ENCODE data around the gene KRTAP9-7. TPM values are rescaled to one million over a fixed set of nuclear protein-coding genes. Genes with fewer than 3 reads are reported as not detected.

The KRTAP9-7 gene
- total and polyA plus RNA-seq, 2 donors (not counting 3 experiments of a cell fraction or from before 2014, with no cell fraction given), result not detected

- dilution Hi-C loops (cut with MboI; ENCODE audit: extremely low pct_ligation_motif_present, low sequenced_read_pairs), result no loop called here
- TF ChIP-seq POLR2A (IDR thresholded peaks at IDR 0.05; ENCODE audit: low read depth, low read length) (no peak), FOS (IDR thresholded peaks at IDR 0.05; ENCODE audit: borderline replicate concordance, insufficient read depth, low read length) (no peak), EZH2 (IDR thresholded peaks at IDR 0.05; ENCODE audit: borderline replicate concordance, low read depth, low read length, severe bottlenecking) (no peak), GATA2 (IDR thresholded peaks at IDR 0.05; ENCODE audit: insufficient read depth, insufficient read length, low read depth, low read length) (no peak), POLR2AphosphoS5 (IDR thresholded peaks at IDR 0.05; ENCODE audit: insufficient read depth, low read depth, low read length) (no peak), MYC (IDR thresholded peaks at IDR 0.05; ENCODE audit: low read depth, low read length) (no peak), CTCF (IDR thresholded peaks at IDR 0.05; ENCODE audit: extremely low read depth in 1 of 2, insufficient read depth in 1 of 2, low read depth in 1 of 2, low read length in 2 of 2) (no peak), MAX (IDR thresholded peaks at IDR 0.05; ENCODE audit: insufficient read depth, insufficient read length) (no peak), JUN (IDR thresholded peaks at IDR 0.05; ENCODE audit: borderline replicate concordance, insufficient read depth, insufficient read length, low read depth) (no peak)
Measured at GRCh38 chr17:41278176-41278955, 2.9 kb downstream of the KRTAP9-7 start.

More at GRCh38 chr17:41278176-41278955, 2.9 kb downstream of the KRTAP9-7 start:
- H3K4me2 ChIP-seq (ENCODE audit: insufficient read depth, low read length), result no peak overlapping the region
- FAIRE-seq (no peak), DNase-seq (ENCODE audit: low read depth, low spot score) (no peak)
- H3K9me3 ChIP-seq (replicated peaks; ENCODE audit: control insufficient read depth, insufficient read depth, low read length), result no peaks in the 10 kb centered on the region
- H4K20me1 ChIP-seq (replicated peaks; ENCODE audit: control insufficient read depth, extremely low read depth, insufficient read depth, low read length), result no peaks in the 10 kb centered on the region
- CTCF ChIA-PET, result no interaction called here
- no peaks in the 10 kb centered on the region for H3K9me1 ChIP-seq (replicated peaks; ENCODE audit: control insufficient read depth, extremely low read depth, insufficient read depth, low read length)
- H3K36me3 ChIP-seq (ENCODE audit: control insufficient read depth in 2 of 2, extremely low read depth in 1 of 2, insufficient read depth in 2 of 2, low read length in 2 of 2), result no peaks in the 10 kb centered on the region
- H3K27me3 ChIP-seq (ENCODE audit: control insufficient read depth in 2 of 2, insufficient read depth in 2 of 2, low read length in 2 of 2), result no peaks in the 10 kb centered on the region
- H2AFZ ChIP-seq (ENCODE audit: low read depth, low read length), result no peak overlapping the region
- intact Hi-C loops (cut with micrococcal nuclease), result no loop called here
- POLR2A ChIA-PET, result no interaction called here
- no peaks in the 10 kb centered on the region for H3K4me1 ChIP-seq (ENCODE audit: control insufficient read depth, extremely low read depth, insufficient read depth, low read length)
- H3K27ac ChIP-seq (ENCODE audit: insufficient read depth, low read depth, low read length), result no peak overlapping the region
- H3K9ac ChIP-seq (replicated peaks; ENCODE audit: extremely low read depth, insufficient read depth, low read length), result no peak overlapping the region
- BruUV-seq (replicated peaks), result no TSS peak
- no peak overlapping the region for H3K4me3 ChIP-seq (replicated peaks in 1 of 3; ENCODE audit: insufficient read depth in 1 of 3, low read depth in 1 of 3, low read length in 3 of 3)
- H3K79me2 ChIP-seq (ENCODE audit: control insufficient read depth, insufficient read depth, low read length), result no peaks in the 10 kb centered on the region

Data from endothelial cell of umbilical vein (primary cell).